Thyroid gland (tissue), 4 donors: ENCODE results near the gene AKNA. TPM values are rescaled to one million over a fixed set of nuclear protein-coding genes. Genes with fewer than 3 reads are reported as not detected.

Experiments used
- DNase-seq, 2 donors: peaks; one replicate each; pipeline ENCODE4 v3.0.0-alpha.2; 2019
- H3K27ac ChIP-seq, 3 donors: fragments of 200-600 bp; sonication (generic); 1 replicate in 2 of 3; 2 replicates in 1 of 3; pipeline ENCODE4 v1.5.1; 2016 to 2019; ENCODE audit warnings: mild to moderate bottlenecking in 1 of 3, moderate library complexity in 1 of 3
- H3K27me3 ChIP-seq: fragments of 200-600 bp; sonication (generic); one replicate; pipeline ENCODE4 v1.5.1; 2019
- H3K36me3 ChIP-seq, 2 donors: fragments of 200-600 bp; sonication (generic); one replicate each; pipeline ENCODE4 v1.5.1; 2016 to 2019
- H3K4me1 ChIP-seq, 2 donors: fragments of 200-600 bp; sonication (generic); one replicate each; pipeline ENCODE4 v1.5.1; 2017 to 2019
- H3K4me3 ChIP-seq, 3 donors: fragments of 200-600 bp; sonication (generic); replicated peaks in 1 of 3; 1 replicate in 2 of 3; 2 replicates in 1 of 3; pipeline ENCODE4 v1.5.1; 2016; ENCODE audit warnings: mild to moderate bottlenecking in 1 of 3
- H3K9me3 ChIP-seq: fragments of 200-600 bp; sonication (generic); one replicate; pipeline ENCODE4 v1.5.1; 2017
- POLR2A ChIP-seq, 2 donors: fragments of 450-650 bp; IDR thresholded peaks; one replicate each; pipeline ENCODE4 v1.6.1; 2017; ENCODE audit warnings: antibody characterized with exemption in 2 of 2, mild to moderate bottlenecking in 2 of 2, moderate library complexity in 1 of 2
- WGBS, 2 donors: methylation state at CpG; one replicate each; pipeline ENCODE4 v1.1.5; 2017; 5-methylcytosine and 5-hydroxymethylcytosine counted together
- intact Hi-C: fragments of 100-400 bp; cut with DNase I; formaldehyde crosslinking; loops from one replicate; pipeline ENCODE4 v1.15.1; 2023
- total RNA-seq, 4 donors: library from RNA; depleted of rRNA; stranded (reverse); fragments of >200 nt; gene quantifications; one replicate each; pipeline ENCODE4 v1.2.3, GENCODE V29; 2016
- TF ChIP-seq, protein P1 (sequence below), 6 experiments: fragments of 200-600 bp in 3 of 6; fragments of 450-650 bp in 3 of 6; sonication (generic) in 3 of 6; IDR thresholded peaks; one replicate each; pipeline ENCODE4 v1.5.1; 2016 to 2019; ENCODE audit warnings: antibody characterized with exemption in 6 of 6, mild to moderate bottlenecking in 2 of 6, inconsistent platforms in 1 of 6, moderate library complexity in 1 of 6

Gene AKNA
- total RNA-seq, 4 donors from 2014 or later = 10.0 to 17.0 (median 12.5) TPM

DNA sequence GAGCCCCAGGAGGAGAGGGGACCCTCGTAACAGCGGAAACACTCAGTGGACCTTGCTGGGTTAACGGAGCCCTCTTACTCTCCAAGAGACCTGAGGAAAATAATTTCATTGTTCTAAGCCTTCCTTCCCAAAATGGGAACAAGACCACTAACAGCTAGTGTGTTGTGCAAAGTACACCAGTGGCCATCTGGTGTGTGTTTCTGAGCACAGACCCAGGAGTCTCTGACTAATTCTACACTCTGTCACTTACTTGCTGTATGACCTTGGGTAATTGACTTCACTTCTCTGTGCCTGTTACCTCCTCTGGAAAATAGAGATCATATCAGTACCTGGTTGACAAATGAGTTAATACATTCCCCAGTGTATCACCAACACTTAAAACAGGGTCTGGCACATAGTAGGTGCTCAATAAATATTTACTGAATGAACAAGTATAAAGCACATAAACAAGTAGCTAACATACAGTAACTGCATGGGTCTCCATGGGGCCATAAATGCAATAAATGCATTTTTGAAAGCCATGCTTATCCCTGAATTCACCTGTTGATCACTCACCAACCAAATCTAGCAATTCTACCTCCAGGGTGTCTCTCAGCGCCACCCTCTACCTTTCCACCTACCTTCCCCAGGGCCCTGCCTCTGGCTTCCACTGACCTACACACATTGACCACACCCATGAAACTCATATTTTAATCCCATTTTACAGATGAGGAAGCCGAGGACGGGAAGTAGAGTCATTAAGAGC lies 44.7 kb upstream of the AKNA start:
- Histone ChIP-seq H3K4me1 (no peaks in the 10 kb centered on the region), H3K4me3 (no peak overlapping the region), H3K9me3 (no peaks in the 10 kb centered on the region), H3K27ac (no peak overlapping the region), H3K36me3 (no peaks in the 10 kb centered on the region), H3K27me3 (no peaks in the 10 kb centered on the region)
- no peak for DNase-seq
- TF ChIP-seq, protein P1, sequence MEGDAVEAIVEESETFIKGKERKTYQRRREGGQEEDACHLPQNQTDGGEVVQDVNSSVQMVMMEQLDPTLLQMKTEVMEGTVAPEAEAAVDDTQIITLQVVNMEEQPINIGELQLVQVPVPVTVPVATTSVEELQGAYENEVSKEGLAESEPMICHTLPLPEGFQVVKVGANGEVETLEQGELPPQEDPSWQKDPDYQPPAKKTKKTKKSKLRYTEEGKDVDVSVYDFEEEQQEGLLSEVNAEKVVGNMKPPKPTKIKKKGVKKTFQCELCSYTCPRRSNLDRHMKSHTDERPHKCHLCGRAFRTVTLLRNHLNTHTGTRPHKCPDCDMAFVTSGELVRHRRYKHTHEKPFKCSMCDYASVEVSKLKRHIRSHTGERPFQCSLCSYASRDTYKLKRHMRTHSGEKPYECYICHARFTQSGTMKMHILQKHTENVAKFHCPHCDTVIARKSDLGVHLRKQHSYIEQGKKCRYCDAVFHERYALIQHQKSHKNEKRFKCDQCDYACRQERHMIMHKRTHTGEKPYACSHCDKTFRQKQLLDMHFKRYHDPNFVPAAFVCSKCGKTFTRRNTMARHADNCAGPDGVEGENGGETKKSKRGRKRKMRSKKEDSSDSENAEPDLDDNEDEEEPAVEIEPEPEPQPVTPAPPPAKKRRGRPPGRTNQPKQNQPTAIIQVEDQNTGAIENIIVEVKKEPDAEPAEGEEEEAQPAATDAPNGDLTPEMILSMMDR (IDR thresholded peaks at IDR 0.05) = no peak
- TF ChIP-seq POLR2A (IDR thresholded peaks at IDR 0.05) = no peak
- WGBS, 2 donors = 79 to 80% methylated on average over 6 of the region's 6 CpGs
- intact Hi-C loops = no loop called here

DNA sequence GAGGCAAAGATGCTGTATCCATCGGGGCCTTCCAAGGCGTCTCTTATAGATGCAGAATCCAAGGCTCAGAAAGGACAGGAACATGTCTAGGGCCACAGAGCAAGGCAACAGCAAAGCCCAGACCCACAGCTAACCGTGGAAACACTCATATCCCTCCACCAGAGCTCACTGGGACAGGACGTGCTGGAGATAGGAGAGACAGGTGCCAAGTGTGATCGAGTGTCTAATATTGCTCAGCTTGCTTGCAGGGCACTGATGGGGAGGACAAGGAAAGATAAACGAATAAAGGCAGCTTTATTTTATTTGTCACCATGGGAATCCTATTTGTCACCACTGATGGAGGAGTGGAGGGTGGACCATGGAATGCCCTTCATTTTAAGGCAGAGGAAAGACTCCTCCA lies 44.0 kb upstream of the AKNA start:
- no peak overlapping the region for H3K27ac ChIP-seq
- intact Hi-C loops = no loop called here

DNA sequence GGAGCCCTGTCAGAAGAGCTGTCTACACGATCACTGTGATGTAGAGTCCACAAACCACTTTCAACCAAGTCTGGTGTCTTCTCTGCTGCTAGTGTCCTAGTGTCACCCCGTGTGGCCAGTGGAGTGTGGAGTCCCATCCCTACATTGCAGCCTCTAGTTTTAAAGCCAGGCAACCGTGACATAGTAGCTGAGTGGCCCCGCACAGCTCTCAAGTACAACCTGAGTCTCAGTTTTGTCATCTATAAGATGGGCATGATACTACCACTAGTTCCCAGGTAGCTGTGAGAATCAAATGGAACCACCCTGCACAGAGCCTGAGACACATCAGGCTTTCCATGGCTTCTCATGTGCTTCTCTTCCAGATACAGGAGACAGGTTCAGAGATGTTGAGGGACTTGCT lies 43.2 kb upstream of the AKNA start:
- no peaks in the 10 kb centered on the region for H3K4me1 ChIP-seq
- H3K27ac ChIP-seq = no peak overlapping the region
- H3K4me3 ChIP-seq = no peak overlapping the region
- H3K27me3 ChIP-seq = no peaks in the 10 kb centered on the region
- no peaks in the 10 kb centered on the region for H3K36me3 ChIP-seq
- no peak for DNase-seq
- WGBS, 2 donors = 85 to 88% methylated on average over 4 of the region's 4 CpGs
- TF ChIP-seq POLR2A (IDR thresholded peaks at IDR 0.05) = no peak
- TF ChIP-seq, protein P1 (IDR thresholded peaks at IDR 0.05) = no peak
- intact Hi-C loops = no loop called here
- no peaks in the 10 kb centered on the region for H3K9me3 ChIP-seq

More for the DNA sequence above, 44.0 kb upstream of the AKNA start:
- no peak for DNase-seq
- Histone ChIP-seq H3K9me3 (no peaks in the 10 kb centered on the region), H3K36me3 (no peaks in the 10 kb centered on the region), H3K27me3 (no peaks in the 10 kb centered on the region), H3K4me1 (no peaks in the 10 kb centered on the region), H3K4me3 (no peak overlapping the region)
- TF ChIP-seq POLR2A (IDR thresholded peaks at IDR 0.05) = no peak
- TF ChIP-seq, protein P1 (IDR thresholded peaks at IDR 0.05) = no peak
- 87 to 89% methylated on average over 6 of the region's 6 CpGs for WGBS, 2 donors

DNA sequence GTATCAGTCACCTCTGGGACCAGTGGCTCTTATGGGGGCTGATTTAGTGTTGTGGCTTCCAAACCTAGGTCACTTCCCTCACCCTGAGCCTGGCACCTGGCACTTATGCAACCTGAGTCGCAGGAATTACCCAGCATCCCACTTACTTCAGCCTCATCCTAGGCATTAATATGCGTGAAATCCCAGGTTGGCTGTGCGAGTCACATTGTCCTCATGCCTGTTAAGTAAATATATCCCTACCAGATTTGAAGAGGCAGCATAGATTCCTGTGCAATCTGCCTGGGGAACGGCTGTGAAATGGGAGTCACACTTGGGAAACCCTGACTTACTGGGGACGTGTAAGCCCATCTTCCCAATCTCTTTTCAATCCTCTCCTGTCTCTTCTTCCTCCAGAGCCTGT lies 42.7 kb upstream of the AKNA start:
- Histone ChIP-seq H3K4me1 (no peaks in the 10 kb centered on the region), H3K27me3 (no peaks in the 10 kb centered on the region), H3K4me3 (no peak overlapping the region), H3K36me3 (no peaks in the 10 kb centered on the region), H3K9me3 (no peaks in the 10 kb centered on the region), H3K27ac (no peak overlapping the region)
- no peak for DNase-seq
- 87 to 91% methylated on average over 5 of the region's 5 CpGs for WGBS, 2 donors
- TF ChIP-seq, protein P1 (IDR thresholded peaks at IDR 0.05) = no peak
- TF ChIP-seq POLR2A (IDR thresholded peaks at IDR 0.05) = no peak
- intact Hi-C loops = no loop called here

DNA sequence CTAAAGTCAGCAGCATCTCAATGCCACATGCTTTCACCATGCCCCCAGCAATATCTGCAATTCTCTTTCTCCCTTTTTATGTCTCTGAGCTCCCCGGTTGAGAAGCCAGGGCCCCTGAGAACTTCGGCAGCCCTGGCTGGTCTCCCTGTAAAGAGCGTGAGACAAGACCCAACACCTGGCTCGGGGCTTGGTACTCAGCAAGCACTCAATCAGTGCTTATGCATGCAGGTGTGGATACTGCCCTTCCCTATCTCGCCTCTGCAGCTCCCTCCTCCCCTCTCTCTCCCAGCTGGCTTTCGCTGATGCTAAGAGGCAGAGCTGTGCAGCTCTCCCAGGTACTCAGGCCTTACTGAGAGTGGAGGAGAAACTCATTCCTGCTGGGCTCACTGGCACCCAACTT lies 41.7 kb upstream of the AKNA start:
- Histone ChIP-seq H3K4me3 (no peak overlapping the region), H3K9me3 (no peaks in the 10 kb centered on the region), H3K4me1 (no peaks in the 10 kb centered on the region), H3K27ac (no peak overlapping the region), H3K27me3 (no peaks in the 10 kb centered on the region), H3K36me3 (no peaks in the 10 kb centered on the region)
- intact Hi-C loops = no loop called here
- 69 to 81% methylated on average over 6 of the region's 6 CpGs for WGBS, 2 donors
- TF ChIP-seq, protein P1 (IDR thresholded peaks at IDR 0.05) = no peak
- no peak for TF ChIP-seq POLR2A (IDR thresholded peaks at IDR 0.05)
- no peak for DNase-seq
